GM21576 (cell line): ENCODE data around the gene MSRB1.
"Not testable (repeated sequence)": the region's sequence is repeated elsewhere in the genome, so short reads cannot be mapped to it uniquely, and the experiment has no call there.

Experiments used
- ATAC-seq: cut with Tn5 transposase; IDR thresholded peaks from one replicate; pipeline ENCODE4 v1.9.1; 2021; ENCODE audit warnings: mild to moderate bottlenecking, moderate library complexity; ENCODE audit not compliant: unreplicated experiment

The MSRB1 gene

GRCh38 chr16:1941162-1942046 lies 1.6 kb downstream of the MSRB1 start:
- ATAC-seq: no peak

DNA sequence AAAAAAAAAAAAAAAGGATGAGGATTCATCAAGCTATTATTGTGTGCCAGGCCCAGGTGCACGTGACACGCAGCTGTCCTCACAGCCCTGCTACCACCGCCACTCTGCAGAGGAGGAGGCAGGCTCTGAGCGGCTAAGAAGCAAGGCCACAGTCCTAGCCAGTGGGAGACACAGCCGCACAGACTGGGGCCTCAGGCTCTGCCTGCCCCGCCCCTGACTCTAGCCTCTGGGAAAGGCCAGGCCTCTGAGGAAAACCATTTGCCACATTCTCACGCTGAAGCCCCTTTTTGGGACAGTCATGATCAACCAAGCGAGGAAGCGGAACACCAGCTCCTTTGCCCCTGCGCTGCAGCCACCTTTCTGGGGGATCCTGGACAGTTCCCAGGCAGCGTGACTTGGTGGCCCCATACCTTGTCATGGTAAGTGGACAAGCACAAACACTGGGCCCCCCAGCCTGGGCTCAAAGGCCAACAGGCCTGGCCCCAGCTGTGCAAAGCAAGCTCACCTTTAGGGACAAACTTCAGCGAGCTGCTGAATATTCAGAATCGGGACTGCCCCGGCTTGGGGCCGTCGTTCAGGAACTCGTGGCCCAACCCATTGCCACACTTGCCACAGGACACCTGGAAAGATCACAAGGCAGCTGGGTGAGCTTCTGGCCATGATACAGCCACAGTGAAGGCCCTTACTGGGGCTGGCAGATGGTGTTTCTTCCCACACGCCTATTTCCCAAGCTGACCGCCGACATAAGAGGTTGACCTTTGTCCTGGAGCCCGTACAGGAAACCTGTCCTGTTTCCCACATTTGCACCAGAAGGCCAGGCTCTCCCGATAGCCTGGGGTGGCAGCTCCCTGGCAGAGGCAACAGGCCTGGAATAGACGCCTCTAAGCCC lies 2.5 kb downstream of the MSRB1 start:
- ATAC-seq: no peak

DNA sequence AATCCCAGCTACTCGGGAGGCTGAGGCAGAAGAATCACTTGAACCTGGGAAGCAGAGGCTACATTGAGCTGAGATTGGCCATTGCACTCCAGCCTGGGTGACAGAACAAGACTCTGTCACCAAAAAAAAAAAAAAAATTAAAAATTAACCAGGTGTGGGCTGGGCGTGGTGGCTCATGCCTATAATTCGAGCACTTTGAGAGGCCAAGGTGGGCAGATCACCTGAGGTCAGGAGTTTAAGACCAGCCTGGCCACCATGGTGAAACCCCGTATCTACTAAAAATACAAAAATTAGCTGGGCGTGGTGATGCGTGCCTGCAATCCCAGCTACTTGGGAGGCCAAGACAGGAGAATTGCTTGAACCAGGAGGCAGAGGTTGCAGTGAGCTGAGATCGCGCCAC lies 3.2 kb downstream of the MSRB1 start:
- not testable (repeated sequence) for ATAC-seq

- ATAC-seq: no peak
Observed at GRCh38 chr16:1938910-1939309, 4.1 kb downstream of the MSRB1 start.

DNA sequence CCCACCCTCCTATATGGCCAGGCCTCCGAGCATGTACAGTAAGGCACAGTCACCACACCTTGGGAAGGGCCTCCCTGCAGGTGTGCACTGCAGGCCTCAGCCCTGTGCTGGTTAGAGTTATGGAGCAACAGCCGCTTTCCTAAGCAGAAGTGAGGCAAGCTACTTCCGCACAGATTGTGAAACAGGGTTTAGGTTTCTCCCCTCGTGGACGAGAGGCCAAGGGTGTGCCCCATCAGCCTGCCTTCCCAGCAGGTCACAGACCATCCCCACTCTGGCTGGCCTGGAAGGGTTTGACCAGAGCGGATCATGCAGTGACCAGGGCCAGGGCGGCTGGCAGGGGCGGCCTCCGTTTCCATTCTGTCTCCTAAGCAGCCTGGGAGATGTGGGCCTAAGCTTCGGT lies 4.7 kb downstream of the MSRB1 start:
- no peak for ATAC-seq

GRCh38 chr16:1936945-1937479 lies 6.0 kb downstream of the MSRB1 start:
- no peak for ATAC-seq

DNA sequence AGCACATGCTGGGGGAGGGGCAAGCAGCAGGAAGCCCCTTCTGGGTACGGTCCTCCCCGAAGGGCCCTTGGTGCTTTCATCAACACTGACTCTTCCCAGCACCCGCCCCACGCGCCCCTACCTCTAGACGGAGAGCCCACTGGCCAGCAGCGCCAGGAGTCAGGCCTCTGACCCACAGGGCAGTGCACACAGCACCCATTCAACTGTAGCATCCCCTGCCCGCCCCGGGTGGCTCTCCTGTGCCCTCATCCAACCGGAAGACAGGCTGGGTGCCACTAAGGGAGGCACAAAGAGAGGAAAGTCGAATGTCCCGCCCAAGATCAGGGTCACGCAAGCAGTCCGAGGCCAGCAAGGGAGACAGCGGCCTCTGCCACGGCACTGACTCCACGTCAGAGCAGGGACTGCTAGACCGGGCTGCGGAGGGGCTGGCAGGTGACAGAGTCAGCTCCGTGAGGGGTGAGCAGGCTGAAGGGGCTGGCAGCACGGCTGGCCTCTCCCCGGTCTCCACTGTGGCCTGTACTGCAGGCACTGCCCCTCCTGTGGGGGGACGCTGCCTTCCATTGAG lies 9.8 kb downstream of the MSRB1 start:
- ATAC-seq: no peak

GRCh38 chr16:1932050-1933028 lies 10.7 kb downstream of the MSRB1 start:
- no peak for ATAC-seq

DNA sequence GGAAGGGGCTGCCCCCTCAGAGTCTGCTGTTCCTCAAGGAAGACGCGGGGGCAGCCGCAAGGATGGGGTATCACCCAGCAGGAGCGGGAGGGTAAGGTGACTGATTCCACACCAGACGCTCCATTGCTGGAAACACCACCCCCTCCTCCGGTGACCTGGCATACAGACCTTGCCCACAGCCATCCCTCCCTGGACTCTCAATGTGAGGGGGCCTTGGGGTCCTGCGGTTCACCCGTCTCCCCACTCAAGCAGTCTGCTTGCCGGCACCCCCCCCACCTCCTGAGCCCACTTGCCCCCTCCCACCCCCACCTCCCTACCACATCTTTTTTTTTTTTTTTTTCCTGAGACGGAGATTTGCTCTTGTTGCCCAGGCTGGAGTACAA lies 12.7 kb downstream of the MSRB1 start:
- ATAC-seq: no peak

GRCh38 chr16:1929578-1930337 lies 13.2 kb downstream of the MSRB1 start:
- peak; percentile 83 for ATAC-seq

GRCh38 chr16:1929105-1929504 lies 13.9 kb downstream of the MSRB1 start:
- no peak for ATAC-seq

DNA sequence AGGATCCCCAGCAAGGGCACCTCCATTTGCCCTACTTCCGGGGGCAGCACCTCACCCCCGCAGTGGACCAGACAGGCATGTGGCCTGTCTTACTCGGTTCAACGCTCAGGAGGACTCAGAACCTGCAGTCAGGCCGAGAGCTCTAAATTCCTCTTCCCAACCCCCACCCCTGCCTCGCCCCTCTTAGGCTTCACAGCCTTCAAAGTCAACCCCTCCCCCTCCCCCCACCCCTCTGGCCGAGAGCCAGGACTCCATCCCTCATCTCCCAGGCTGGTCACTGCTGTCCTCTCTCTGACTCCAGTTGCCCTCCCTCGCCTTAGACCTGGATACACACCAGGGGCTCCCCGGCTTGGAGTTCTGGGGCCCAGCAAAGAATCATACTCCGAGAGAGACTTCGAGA lies 16.7 kb downstream of the MSRB1 start:
- ATAC-seq: no peak

DNA sequence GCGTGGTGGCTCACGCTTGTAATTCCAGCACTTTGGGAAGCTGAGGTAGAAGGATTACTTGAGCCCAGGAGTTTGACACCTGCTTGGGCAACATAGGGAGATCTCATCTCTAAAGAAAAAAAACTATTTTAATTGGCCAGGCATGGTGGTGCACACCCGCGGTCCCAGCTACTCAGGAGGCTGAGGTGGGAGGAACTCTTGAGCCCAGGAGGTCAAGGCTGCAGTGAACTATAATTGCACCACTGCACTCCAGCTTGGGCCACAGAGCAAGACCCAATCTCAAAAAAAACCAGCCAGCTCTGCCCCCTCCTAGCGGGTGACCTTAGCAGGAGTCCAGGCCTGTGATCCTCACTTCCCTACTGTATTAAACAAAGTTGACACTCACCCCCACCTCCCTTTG lies 18.9 kb downstream of the MSRB1 start:
- ATAC-seq: no peak

- no peak for ATAC-seq
Observed at GRCh38 chr16:1923299-1924034, 19.5 kb downstream of the MSRB1 start.

DNA sequence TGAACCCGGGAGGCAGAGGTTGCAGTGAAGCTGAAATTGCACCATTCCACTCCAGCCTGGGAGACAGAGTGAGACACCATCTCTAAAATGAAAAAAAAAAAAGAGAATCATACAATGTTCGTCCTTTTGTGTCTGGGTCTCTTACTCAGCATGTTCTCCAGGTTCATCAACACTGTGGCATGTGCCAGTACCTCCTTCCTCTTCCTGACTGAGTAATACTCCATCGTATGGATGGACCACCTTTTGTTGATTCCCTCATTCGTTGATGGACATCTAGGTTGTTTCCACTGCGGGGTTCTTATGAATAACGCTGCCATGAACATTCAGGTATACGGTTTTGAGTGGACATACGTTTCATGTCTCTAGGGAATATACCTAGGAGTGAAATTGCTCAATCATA lies 20.6 kb downstream of the MSRB1 start:
- ATAC-seq: no peak

- ATAC-seq: no peak
Observed at GRCh38 chr16:1920727-1921171, 22.2 kb downstream of the MSRB1 start.

GRCh38 chr16:1920122-1920521 lies 22.9 kb downstream of the MSRB1 start:
- not testable (repeated sequence) for ATAC-seq

- no peak for ATAC-seq
Observed at GRCh38 chr16:1919327-1919998, 23.5 kb downstream of the MSRB1 start.
